GM23248 (cell line): Measurements from ENCODE around the gene DRAXIN. TPM values are rescaled to one million over a fixed set of nuclear protein-coding genes. Genes with fewer than 3 reads are reported as not detected.

Experiments
- DNase-seq: peaks from one replicate; pipeline ENCODE4 v3.0.0-alpha.2; 2015
- H2AFZ ChIP-seq: fragments of 200-600 bp; sonication (generic); 2 replicates; pipeline ENCODE4 v1.6.1; 2016; ENCODE audit warnings: antibody characterized with exemption
- H3F3A ChIP-seq: fragments of 200-600 bp; sonication (generic); 2 replicates; pipeline ENCODE4 v1.6.1; 2016; ENCODE audit warnings: mild to moderate bottlenecking, antibody characterized with exemption, mixed run types; ENCODE audit not compliant: insufficient read depth
- H3K27ac ChIP-seq: fragments of 200-600 bp; sonication (generic); 2 replicates; pipeline ENCODE4 v1.5.1; 2016; ENCODE audit warnings: mild to moderate bottlenecking
- H3K27me3 ChIP-seq: fragments of 200-600 bp; sonication (generic); replicated peaks from 2 replicates; pipeline ENCODE4 v1.6.1; 2016; ENCODE audit warnings: mild to moderate bottlenecking; ENCODE audit not compliant: insufficient read depth
- H3K36me3 ChIP-seq: fragments of 200-600 bp; sonication (generic); 2 replicates; pipeline ENCODE4 v1.6.1; 2016; ENCODE audit warnings: low read depth, mild to moderate bottlenecking
- H3K4me1 ChIP-seq: fragments of 200-600 bp; sonication (generic); 2 replicates; pipeline ENCODE4 v1.6.1; 2016; ENCODE audit warnings: mild to moderate bottlenecking; ENCODE audit not compliant: insufficient read depth
- H3K4me2 ChIP-seq: fragments of 200-600 bp; sonication (generic); one replicate; pipeline ENCODE4 v1.6.1; 2016; ENCODE audit warnings: mild to moderate bottlenecking; ENCODE audit not compliant: unreplicated experiment
- H3K4me3 ChIP-seq: fragments of 200-600 bp; sonication (generic); 2 replicates; pipeline ENCODE4 v1.5.1; 2016; ENCODE audit warnings: mild to moderate bottlenecking
- H3K79me2 ChIP-seq: fragments of 200-600 bp; sonication (generic); 2 replicates; pipeline ENCODE4 v1.6.1; 2016; ENCODE audit warnings: mild to moderate bottlenecking; ENCODE audit not compliant: insufficient read depth
- H3K9ac ChIP-seq: fragments of 200-600 bp; sonication (generic); 2 replicates; pipeline ENCODE4 v1.6.1; 2016; ENCODE audit warnings: mild to moderate bottlenecking
- H3K9me2 ChIP-seq: fragments of 200-600 bp; sonication (generic); 2 replicates; pipeline ENCODE4 v1.6.1; 2016; ENCODE audit warnings: mixed run types, mild to moderate bottlenecking, moderate library complexity; ENCODE audit not compliant: insufficient read depth
- H3K9me3 ChIP-seq: fragments of 200-600 bp; sonication (generic); one replicate; pipeline ENCODE4 v1.6.1; 2017; ENCODE audit warnings: low read depth
- H4K20me1 ChIP-seq: fragments of 200-600 bp; sonication (generic); 2 replicates; pipeline ENCODE4 v1.6.0; 2016; ENCODE audit not compliant: insufficient read depth
- EZH2 ChIP-seq: fragments of 200-600 bp; sonication (generic); IDR thresholded peaks from 2 replicates; pipeline ENCODE4 v1.6.1; 2018; ENCODE audit warnings: antibody characterized with exemption, mild to moderate bottlenecking; ENCODE audit not compliant: insufficient read depth, poor library complexity, severe bottlenecking
- EZH2phosphoT487 ChIP-seq: fragments of 200-600 bp; sonication (generic); IDR thresholded peaks from 2 replicates; pipeline ENCODE4 v1.6.1; 2018; ENCODE audit warnings: antibody characterized with exemption, moderate library complexity, mild to moderate bottlenecking, low read depth; ENCODE audit not compliant: insufficient read depth
- WGBS, 2 experiments: methylation state at CpG; one replicate each; pipeline ENCODE4 v1.1.6; 2015 to 2017; ENCODE audit warnings: low lambda C conversion rate in 2 of 2, low coverage in 1 of 2; ENCODE audit errors: missing lambda C conversion rate in 2 of 2; 5-methylcytosine and 5-hydroxymethylcytosine counted together
- in situ Hi-C: fragments of 300-500 bp; cut with MboI; formaldehyde crosslinking; loops from 2 replicates; pipeline ENCODE4 v1.15.0; 2020
- polyA plus RNA-seq: library from polyadenylated mRNA; unstranded; fragments of >200 nt; fragmentation: Nextera tagmentation; extraction: Ambion mirVana; gene quantifications from 2 replicates; pipeline ENCODE4 v1.2.1, GENCODE V29; 2016
- total RNA-seq: library from RNA; depleted of rRNA; stranded (reverse); fragments of >200 nt; shearing (Covaris generic); gene quantifications from 2 replicates; pipeline ENCODE4 v1.2.3, GENCODE V29; 2014

Gene DRAXIN
- total and polyA plus RNA-seq, 2 experiments from 2014 or later: 0.06 to 0.11 TPM

DNA sequence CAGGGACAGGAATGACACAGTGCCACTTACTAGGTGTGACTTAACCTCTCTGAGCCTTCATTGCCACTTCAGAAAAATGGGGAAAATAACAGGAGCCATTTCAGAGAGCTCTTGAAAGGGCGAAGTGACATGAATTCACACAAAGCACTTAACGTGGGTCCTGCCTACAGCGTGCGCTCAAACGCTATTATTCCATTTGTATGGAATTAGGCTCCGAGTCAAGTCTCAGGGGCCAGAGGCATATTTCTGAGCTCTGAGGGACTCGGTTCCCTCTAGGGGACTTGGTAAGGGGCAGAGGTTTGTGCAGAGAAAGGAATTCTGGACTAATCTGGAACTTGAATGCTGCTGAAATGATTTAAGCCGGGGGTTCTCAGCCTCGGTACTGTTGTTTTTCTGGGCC is 14.1 kb downstream of the DRAXIN start:
- H2AFZ ChIP-seq: no peak overlapping the region

DNA sequence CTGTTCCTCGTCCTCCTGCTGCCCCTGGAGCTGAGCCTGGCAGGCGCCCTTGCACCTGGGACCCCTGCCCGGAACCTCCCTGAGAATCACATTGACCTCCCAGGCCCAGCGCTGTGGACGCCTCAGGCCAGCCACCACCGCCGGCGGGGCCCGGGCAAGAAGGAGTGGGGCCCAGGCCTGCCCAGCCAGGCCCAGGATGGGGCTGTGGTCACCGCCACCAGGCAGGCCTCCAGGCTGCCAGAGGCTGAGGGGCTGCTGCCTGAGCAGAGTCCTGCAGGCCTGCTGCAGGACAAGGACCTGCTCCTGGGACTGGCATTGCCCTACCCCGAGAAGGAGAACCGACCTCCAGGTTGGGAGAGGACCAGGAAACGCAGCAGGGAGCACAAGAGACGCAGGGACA is 14.8 kb downstream of the DRAXIN start:
- Histone ChIP-seq H3K9me3 (no peaks in the 10 kb centered on the region), H3K4me3 (no peak overlapping the region), H2AFZ (no peak overlapping the region), H3K9ac (no peak overlapping the region), H3K27ac (no peak overlapping the region), H3K79me2 (no peaks in the 10 kb centered on the region), H4K20me1 (no peaks in the 10 kb centered on the region), H3K9me2 (no peaks in the 10 kb centered on the region), H3K27me3 (peaks cover 21% of the 10 kb centered on the region), H3K36me3 (no peaks in the 10 kb centered on the region), H3F3A (no peaks in the 10 kb centered on the region), H3K4me1 (peaks cover 5% of the 10 kb centered on the region; the same call in 1 of the 2 replicates), H3K4me2 (no peak overlapping the region)
- DNase-seq: no peak
- WGBS, 2 experiments: 73 to 74% methylated on average over 13 to 14 of the region's 14 CpGs
- in situ Hi-C loops: no loop called here
- TF ChIP-seq EZH2: no peak
- no peak for TF ChIP-seq EZH2phosphoT487

More for the DNA sequence above, 14.1 kb downstream of the DRAXIN start:
- Histone ChIP-seq H3K9me3 (no peaks in the 10 kb centered on the region), H3K9ac (no peak overlapping the region), H3K9me2 (no peaks in the 10 kb centered on the region), H3K36me3 (no peaks in the 10 kb centered on the region), H3K79me2 (no peaks in the 10 kb centered on the region), H3K4me2 (no peak overlapping the region), H3K27me3 (peaks cover 24% of the 10 kb centered on the region), H4K20me1 (no peaks in the 10 kb centered on the region), H3K4me1 (peaks cover 8% of the 10 kb centered on the region; the same call in 1 of the 2 replicates), H3K4me3 (no peak overlapping the region), H3K27ac (no peak overlapping the region), H3F3A (no peaks in the 10 kb centered on the region)
- TF ChIP-seq EZH2: no peak
- TF ChIP-seq EZH2phosphoT487: no peak
- no peak for DNase-seq
- in situ Hi-C loops: no loop called here
- 62 to 65% methylated on average over 9 of the region's 9 CpGs for WGBS, 2 experiments

DNA sequence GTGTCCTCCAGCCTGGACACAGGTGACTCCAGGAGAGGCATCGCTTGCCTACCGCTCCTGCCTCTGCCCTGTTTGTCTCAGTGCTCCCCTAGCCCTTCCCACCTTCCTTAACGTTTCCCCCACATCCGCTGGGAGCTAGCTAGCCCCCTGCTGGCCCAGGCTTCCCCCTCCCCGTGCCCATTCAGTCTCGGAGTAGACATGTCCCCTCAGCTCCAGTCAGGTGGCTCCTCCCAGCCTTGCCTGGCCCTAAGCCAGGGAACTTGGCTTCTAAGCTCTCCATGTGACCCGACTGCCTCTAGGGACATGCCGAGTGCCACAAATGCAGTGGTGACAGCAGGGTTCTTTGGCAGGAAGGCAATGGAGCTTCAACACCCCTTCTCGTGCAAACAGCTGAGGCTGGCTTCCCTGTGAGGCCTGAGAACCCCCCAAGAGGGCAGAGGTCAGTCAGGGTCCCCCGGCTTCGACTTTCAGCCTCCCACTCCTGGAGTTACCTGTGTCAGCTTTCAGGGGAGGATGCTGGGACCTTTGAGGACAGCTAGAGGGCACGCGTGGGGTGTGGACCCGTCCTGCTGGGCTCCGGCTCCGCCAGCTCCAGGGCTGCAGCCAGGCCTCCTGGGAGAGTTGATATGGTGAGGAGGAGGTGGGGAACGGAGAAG is 16.2 kb downstream of the DRAXIN start:
- no peaks in the 10 kb centered on the region for H3K36me3 ChIP-seq
- 47 to 49% methylated on average over 15 to 17 of the region's 17 CpGs for WGBS, 2 experiments
- no peaks in the 10 kb centered on the region for H3F3A ChIP-seq
- H3K4me3 ChIP-seq: no peak overlapping the region
- TF ChIP-seq EZH2 (no peak), EZH2phosphoT487 (no peak)
- peaks cover 15% of the 10 kb centered on the region; the same call in 1 of the 2 replicates for H3K27me3 ChIP-seq
- no peak overlapping the region for H3K4me2 ChIP-seq
- no peaks in the 10 kb centered on the region for H4K20me1 ChIP-seq
- no peak for DNase-seq
- H3K9me3 ChIP-seq: no peaks in the 10 kb centered on the region
- no peaks in the 10 kb centered on the region for H3K9me2 ChIP-seq
- in situ Hi-C loops: no loop called here
- no peaks in the 10 kb centered on the region for H3K4me1 ChIP-seq
- H3K9ac ChIP-seq: no peak overlapping the region
- no peak overlapping the region for H3K27ac ChIP-seq
- H3K79me2 ChIP-seq: no peaks in the 10 kb centered on the region
- H2AFZ ChIP-seq: no peak overlapping the region

DNA sequence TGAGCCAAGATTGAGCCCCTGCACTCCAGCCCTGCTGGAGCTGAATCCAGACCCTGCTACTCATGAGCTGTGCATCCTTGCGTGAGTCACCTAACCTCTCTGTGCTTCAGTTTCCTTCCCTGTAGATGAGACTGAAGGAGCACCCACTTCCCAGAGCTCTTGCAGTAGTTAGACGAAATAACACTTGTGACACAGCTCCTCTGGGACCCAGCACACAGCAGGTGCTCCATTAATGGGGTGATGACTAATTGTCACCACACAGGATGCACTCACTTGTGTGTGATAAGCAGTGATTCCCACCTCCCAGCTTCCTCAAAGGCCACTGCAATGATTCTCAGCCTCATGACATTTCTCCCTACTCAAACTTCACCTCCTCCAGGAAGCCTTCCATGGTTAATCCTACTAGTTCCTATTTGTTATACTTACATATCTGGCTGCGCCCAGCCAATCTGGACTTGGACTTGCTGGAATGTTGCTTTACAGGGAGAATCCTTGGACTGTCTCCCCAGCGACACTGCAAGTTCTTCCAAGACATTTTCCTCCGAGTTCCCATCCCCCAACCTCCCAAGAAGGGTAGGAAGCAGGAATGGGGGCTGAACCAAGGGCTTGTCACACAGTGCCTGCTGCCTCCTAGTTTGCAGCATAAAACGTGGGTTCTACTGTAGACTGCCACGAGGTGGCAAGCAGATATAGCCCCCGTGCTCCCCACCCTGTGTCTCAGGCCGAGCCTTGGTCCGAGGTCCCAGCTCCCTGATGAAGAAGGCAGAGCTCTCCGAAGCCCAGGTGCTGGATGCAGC is 17.2 kb downstream of the DRAXIN start:
- Histone ChIP-seq H4K20me1 (no peaks in the 10 kb centered on the region), H3K9me2 (no peaks in the 10 kb centered on the region), H3K9me3 (no peaks in the 10 kb centered on the region), H3K9ac (no peak overlapping the region), H2AFZ (no peak overlapping the region), H3K27ac (no peak overlapping the region), H3F3A (no peaks in the 10 kb centered on the region), H3K4me1 (no peaks in the 10 kb centered on the region), H3K4me3 (no peak overlapping the region), H3K36me3 (no peaks in the 10 kb centered on the region), H3K27me3 (peaks cover 8% of the 10 kb centered on the region; the same call in 1 of the 2 replicates), H3K4me2 (no peak overlapping the region), H3K79me2 (no peaks in the 10 kb centered on the region)
- DNase-seq: no peak
- in situ Hi-C loops: no loop called here
- 66 to 74% methylated on average over 11 of the region's 11 CpGs for WGBS, 2 experiments
- TF ChIP-seq EZH2: no peak
